K562 (cell line): ENCODE results near the gene OR51V1. TPM values are rescaled to one million over a fixed set of nuclear protein-coding genes. Genes with fewer than 3 reads are reported as not detected.
A peak's percentile ranks its signal among the peaks of the same experiment; 100 is the strongest.
"Not testable (repeated sequence)": the region's sequence is repeated elsewhere in the genome, so short reads cannot be mapped to it uniquely, and the experiment has no call there.

ENCODE experiments used
- ATAC-seq: fragments of 200-7000 bp; cut with Tn5 transposase; 3 replicates; pipeline ENCODE4 v1.9.1; 2020; ENCODE audit warnings: moderate library complexity
- BruUV-seq: library from RNA; stranded (reverse); fragments of 400-500 nt; replicated peaks from 2 replicates; lab custom pipeline; 2021; lab: Mats Ljungman, UMichigan
- CTCF ChIA-PET: fragments of 300-600 bp; formaldehyde crosslinking; extraction: SDS; loops from one replicate; lab custom pipeline; 2021; ENCODE audit warnings: low intra/inter-chr PET ratio; lab: Yijun Ruan, JAX
- POLR2A ChIA-PET: fragments of 300-600, 350-650 bp; sonication (Branson Sonifier 250); formaldehyde crosslinking; extraction: SDS; loops from one replicate; lab custom pipeline; 2021; ENCODE audit warnings: antibody characterized with exemption, inconsistent platforms; lab: Yijun Ruan, JAX
- DNase-seq, 4 experiments: peaks; one replicate each; pipeline versions ENCODE4 v3.0.0 to v3.0.0-alpha.2; 2011 to 2018; ENCODE audit warnings: low spot score in 3 of 4, mixed read lengths in 3 of 4; ENCODE audit errors: extremely low read depth in 1 of 4
- FAIRE-seq: peaks from 2 replicates; lab custom pipeline; 2011; peaks lifted over from hg19 to GRCh38; lab: Jason Lieb, UNC
- H2AFZ ChIP-seq: 2 replicates; pipeline ENCODE4 v1.6.0; 2011; ENCODE audit warnings: low read depth, low read length, control low read depth, inconsistent platforms
- H3K27ac ChIP-seq: fragments of 200-600 bp; 3 replicates; pipeline ENCODE4 v1.8.0; 2011; ENCODE audit warnings: low read depth, mild to moderate bottlenecking, control low read depth, inconsistent platforms, low read length, moderate library complexity, mixed read lengths; ENCODE audit errors: extremely low read depth
- H3K27me3 ChIP-seq, 2 experiments: fragments of 300-600 bp in 1 of 2; 2 replicates in 1 of 2; 3 replicates in 1 of 2; pipeline versions ENCODE4 v1.6.0 to v1.8.0; 2011; ENCODE audit warnings: inconsistent platforms in 2 of 2, low read length in 2 of 2, mild to moderate bottlenecking in 1 of 2, mixed read lengths in 1 of 2, moderate library complexity in 1 of 2; ENCODE audit not compliant: control insufficient read depth in 2 of 2, insufficient read depth in 2 of 2
- H3K36me3 ChIP-seq: fragments of 300-600 bp; 3 replicates; pipeline ENCODE4 v1.8.0; 2011; ENCODE audit warnings: mild to moderate bottlenecking, low read length, inconsistent platforms; ENCODE audit not compliant: control insufficient read depth, insufficient read depth
- H3K4me1 ChIP-seq, 2 experiments: fragments of 200-600 bp in 1 of 2; replicated peaks in 1 of 2; 2 replicates in 1 of 2; 3 replicates in 1 of 2; pipeline versions ENCODE4 v1.5.1 to v1.8.0; 2011; ENCODE audit warnings: inconsistent platforms in 2 of 2, low read length in 2 of 2, mild to moderate bottlenecking in 1 of 2, mixed read lengths in 1 of 2, moderate library complexity in 1 of 2; ENCODE audit not compliant: control insufficient read depth in 2 of 2, insufficient read depth in 2 of 2
- H3K4me2 ChIP-seq: 2 replicates; pipeline ENCODE4 v1.6.1; 2011; ENCODE audit warnings: low read length, control low read depth, inconsistent platforms, mixed read lengths; ENCODE audit not compliant: insufficient read depth
- H3K4me3 ChIP-seq: fragments of 200-600 bp; sonication (generic), shearing (Covaris generic); 2 replicates; pipeline ENCODE4 v1.5.1; 2016; ENCODE audit warnings: control low read depth, inconsistent platforms
- H3K79me2 ChIP-seq: fragments of 200-600 bp; 3 replicates; pipeline ENCODE4 v1.8.0; 2011; ENCODE audit warnings: low read length, inconsistent platforms; ENCODE audit not compliant: control insufficient read depth, insufficient read depth
- H3K9ac ChIP-seq, 2 experiments: 2 replicates each; pipeline versions ENCODE4 v1.6.0 to v1.6.1; 2011; ENCODE audit warnings: low read depth in 2 of 2, low read length in 2 of 2, control low read depth in 1 of 2, inconsistent platforms in 1 of 2, mild to moderate bottlenecking in 1 of 2, mixed read lengths in 1 of 2; ENCODE audit not compliant: insufficient read depth in 1 of 2
- H3K9me1 ChIP-seq: one replicate; pipeline ENCODE4 v1.6.0; 2011; ENCODE audit warnings: inconsistent platforms, mild to moderate bottlenecking, low read length, moderate library complexity; ENCODE audit not compliant: control insufficient read depth, insufficient read depth
- H3K9me3 ChIP-seq: replicated peaks from 2 replicates; pipeline ENCODE4 v1.5.1; 2011; ENCODE audit warnings: low read depth, low read length, inconsistent platforms; ENCODE audit not compliant: control insufficient read depth, insufficient read depth
- H4K20me1 ChIP-seq: replicated peaks from 2 replicates; pipeline ENCODE4 v1.6.1; 2011; ENCODE audit warnings: low read length, inconsistent platforms, mixed read lengths; ENCODE audit not compliant: control insufficient read depth, insufficient read depth
- NR2C1 ChIP-seq, 2 experiments: fragments of 450-650 bp; IDR thresholded peaks; 2 replicates each; pipeline ENCODE4 v1.6.1; 2017; ENCODE audit warnings: mild to moderate bottlenecking in 2 of 2, antibody characterized with exemption in 1 of 2, inconsistent platforms in 1 of 2, missing compliant biosample characterization in 1 of 2, missing genetic modification characterization in 1 of 2
- ZFX ChIP-seq: sonication (generic); formaldehyde crosslinking; IDR thresholded peaks from 2 replicates; pipeline ENCODE4 v1.8.0; 2022; ENCODE audit warnings: mild to moderate bottlenecking, missing genetic modification reagents, moderate library complexity
- ZNF592 ChIP-seq: fragments of 450-650 bp; IDR thresholded peaks from 2 replicates; pipeline ENCODE4 v1.6.1; 2017; ENCODE audit warnings: antibody characterized with exemption, mild to moderate bottlenecking
- in situ Hi-C: fragments of 300-500 bp; cut with MboI; formaldehyde crosslinking; loops from 4 replicates; pipeline ENCODE4 v1.15.0; 2018; ENCODE audit warnings: inconsistent platforms, mixed read lengths
- intact Hi-C: fragments of 100-400 bp; cut with micrococcal nuclease; formaldehyde crosslinking; loops from 2 replicates; pipeline ENCODE4 v1.14.2; 2022
- polyA plus RNA-seq, 8 experiments: library from polyadenylated mRNA; depleted of rRNA in 4 of 8; stranded (reverse) in 5 of 8; unstranded in 3 of 8; fragments of >200 nt; fragmentation: Nextera tagmentation in 2 of 8; fragmentation: Illumina TruSeq in 1 of 8; extraction: Ambion mirVana in 2 of 8; extraction: Trizol in 1 of 8; gene quantifications; 2 replicates each; pipeline versions ENCODE4 v1.2.1 to v1.2.3, GENCODE V29; 2011 to 2014; ENCODE audit warnings: inconsistent platforms in 1 of 8, missing spikeins in 1 of 8
- total RNA-seq, 7 experiments: library from RNA; depleted of rRNA in 6 of 7; stranded (reverse); fragments of >200 nt in 6 of 7; fragmentation: Illumina TruSeq in 2 of 7; extraction: Trizol in 2 of 7; gene quantifications; 2 replicates each; pipeline versions ENCODE4 v1.2.1 to v1.2.3, GENCODE V29; 2011 to 2021; ENCODE audit warnings: low replicate concordance in 1 of 7

Gene OR51V1
- total and polyA plus RNA-seq, 9 of the 15 experiments (the other 6 are each of a cell fraction or from before 2014, with no cell fraction given), result not detected

DNA sequence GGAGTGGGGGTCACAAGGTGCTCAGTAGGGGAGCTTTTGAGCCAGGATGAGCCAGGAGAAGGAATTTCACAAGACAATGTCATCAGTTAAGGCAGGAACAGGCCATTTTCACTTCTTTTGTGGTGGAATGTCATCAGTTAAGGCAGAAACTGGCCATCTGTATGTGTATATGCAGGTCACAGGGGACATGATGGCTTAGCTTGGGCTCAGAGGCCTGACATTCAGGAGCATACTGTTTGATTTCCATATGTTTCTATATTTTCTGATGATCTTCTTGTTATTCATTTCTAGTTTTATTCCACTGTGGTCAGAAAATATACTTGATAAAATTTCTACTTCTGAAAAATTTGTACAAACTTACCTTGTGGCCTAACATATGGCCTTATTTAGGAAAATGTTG lies 34.6 kb downstream of the OR51V1 start:
- DNase-seq; intact Hi-C loops; H3K9me3 ChIP-seq; CTCF ChIA-PET; BruUV-seq; H3K9me1 ChIP-seq; H3K27me3 ChIP-seq; in situ Hi-C loops; H4K20me1 ChIP-seq; H3K4me3 ChIP-seq; H3K79me2 ChIP-seq; H3K36me3 ChIP-seq; POLR2A ChIA-PET; TF ChIP-seq NR2C1 (IDR thresholded peaks at IDR 0.05): not testable (repeated sequence)
- peak; percentile 68 for ATAC-seq
- Histone ChIP-seq H3K9ac (peak overlapping the region in 1 of 2 experiments; percentile 36; a peak in 1 of 4 replicates), H3K4me2 (peak overlapping the region; percentile 33; the same call in 1 of the 2 replicates), H3K4me1 (peaks cover 3 to 11% of the 10 kb centered on the region in 2 experiments; a peak in 3 of 5 replicates), H3K27ac (peak overlapping the region; percentile 45; the same call in 2 of the 3 replicates), H2AFZ (peak overlapping the region; percentile 88)
- peak; percentile 48 for FAIRE-seq
- 0 out of 2 replicates have a peak, but pooled peaks have one; percentile 27 for TF ChIP-seq ZFX
- TF ChIP-seq ZNF592, result peak; percentile 79; the same call in 1 of the 2 replicates
- peak; percentile 24; the same call in 1 of the 2 replicates for TF ChIP-seq NR2C1 (tag; IDR thresholded peaks at IDR 0.05)
